Lung microvascular endothelial cell (primary cell): ENCODE results near the gene GRK5. TPM values are rescaled to one million over a fixed set of nuclear protein-coding genes. Genes with fewer than 3 reads are reported as not detected.

Experiments
- DNase-seq, 2 donors: peaks; one replicate each; pipeline versions ENCODE4 v3.0.0 to v3.0.0-alpha.2; 2010; ENCODE audit warnings: low read depth in 2 of 2
- total RNA-seq: library from RNA; depleted of rRNA; stranded (reverse); fragments of >200 nt; gene quantifications from 2 replicates; pipeline ENCODE4 v1.2.1, GENCODE V29; 2014

The GRK5 gene
- total RNA-seq, 1 donor from 2014 or later: 33.7 TPM

GRCh38 chr10:119470920-119471702, 263.7 kb downstream of the GRK5 start:
- DNase-seq: no peak

- DNase-seq: no peak
These were observed 266.4 kb downstream of the GRK5 start for GRCh38 chr10:119473771-119474170.

- DNase-seq: no peak
These were observed 267.2 kb downstream of the GRK5 start for GRCh38 chr10:119474606-119475005.

GRCh38 chr10:119477444-119477843, 270.1 kb downstream of the GRK5 start:
- DNase-seq: no peak

GRCh38 chr10:119478111-119478802, 270.9 kb downstream of the GRK5 start:
- no peak for DNase-seq

- no peak for DNase-seq
These were observed 271.5 kb downstream of the GRK5 start for GRCh38 chr10:119478811-119479341.

GRCh38 chr10:119479532-119479931, 272.2 kb downstream of the GRK5 start:
- no peak for DNase-seq

- peak in 1 of 2 donors; percentile 47 for DNase-seq
These were observed 273.3 kb downstream of the GRK5 start for GRCh38 chr10:119480667-119481066.

GRCh38 chr10:119481781-119482426, 274.5 kb downstream of the GRK5 start:
- no peak for DNase-seq

GRCh38 chr10:119483001-119483400, 275.6 kb downstream of the GRK5 start:
- DNase-seq: no peak

- peak; percentile 35 to 39 for DNase-seq
These were observed 276.5 kb downstream of the GRK5 start for GRCh38 chr10:119483839-119484238.

- DNase-seq: no peak
These were observed 281.3 kb downstream of the GRK5 start for GRCh38 chr10:119488675-119489074.

GRCh38 chr10:119489991-119490326, 282.6 kb downstream of the GRK5 start:
- no peak for DNase-seq

GRCh38 chr10:119491966-119492757, 284.8 kb downstream of the GRK5 start:
- DNase-seq: no peak

- peak in 1 of 2 donors; percentile 46 for DNase-seq
These were observed 285.8 kb downstream of the GRK5 start for GRCh38 chr10:119493155-119493554.

GRCh38 chr10:119494236-119495020, 287.1 kb downstream of the GRK5 start:
- DNase-seq: peak in 1 of 2 donors; percentile 27

GRCh38 chr10:119495021-119495505, 287.7 kb downstream of the GRK5 start:
- no peak for DNase-seq

GRCh38 chr10:119495545-119495944, 288.2 kb downstream of the GRK5 start:
- no peak for DNase-seq

- no peak for DNase-seq
These were observed 288.9 kb downstream of the GRK5 start for GRCh38 chr10:119496273-119496672.

GRCh38 chr10:119497243-119497642, 289.9 kb downstream of the GRK5 start:
- no peak for DNase-seq
